ENCODE results near the gene HEXA. TPM values are rescaled to one million over a fixed set of nuclear protein-coding genes. Genes with fewer than 3 reads are reported as not detected.

Gene HEXA
- total and polyA plus RNA-seq, 9 of the 15 experiments (the other 6 are each of a cell fraction or from before 2014, with no cell fraction given) = 22.2 to 136 (median 68.9) TPM

DNA sequence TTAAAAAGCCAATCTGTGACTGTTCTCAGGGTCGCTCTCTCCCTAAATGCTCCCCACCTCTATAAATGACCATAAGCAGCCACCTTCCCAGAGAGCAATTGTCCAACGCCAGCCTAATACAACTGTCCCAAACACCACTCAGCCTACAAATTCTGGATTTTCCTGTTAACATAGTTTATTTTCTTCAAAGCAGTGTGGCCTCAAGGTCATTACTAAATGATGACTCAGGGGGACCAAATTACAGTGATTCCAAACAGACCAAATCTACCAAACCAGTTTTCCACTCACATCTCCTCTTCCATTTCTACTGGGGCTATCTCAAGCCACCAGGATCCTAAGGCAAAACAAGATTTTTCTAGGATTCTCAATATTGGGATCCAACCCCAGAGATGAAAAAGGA is 22.5 kb downstream of the HEXA start:
- ChIA-PET POLR2A (no interaction called here), CTCF (ENCODE audit: low intra/inter-chr PET ratio) (no interaction called here)
- H3K4me1 ChIP-seq (replicated peaks in 1 of 2; ENCODE audit: control insufficient read depth in 2 of 2, insufficient read depth in 2 of 2, low read length in 2 of 2) = no peaks in the 10 kb centered on the region
- no peaks in the 10 kb centered on the region for H3K9me1 ChIP-seq (ENCODE audit: control insufficient read depth, insufficient read depth, low read length)
- H3K27ac ChIP-seq (ENCODE audit: extremely low read depth, low read depth, low read length) = no peak overlapping the region
- 94% methylated on average over 2 of the region's 2 CpGs for WGBS (ENCODE audit: insufficient coverage, low coverage, missing lambda C conversion rate)
- H3K79me2 ChIP-seq (ENCODE audit: control insufficient read depth, insufficient read depth, low read length) = no peaks in the 10 kb centered on the region
- no peaks in the 10 kb centered on the region for H3K27me3 ChIP-seq (ENCODE audit: control insufficient read depth in 2 of 2, insufficient read depth in 2 of 2, low read length in 2 of 2)
- H3K4me2 ChIP-seq (ENCODE audit: insufficient read depth, low read length) = no peak overlapping the region
- H2AFZ ChIP-seq (ENCODE audit: low read depth, low read length) = no peak overlapping the region
- FAIRE-seq = no peak
- H3K9ac ChIP-seq (ENCODE audit: insufficient read depth in 1 of 2, low read depth in 2 of 2, low read length in 2 of 2) = no peak overlapping the region
- H4K20me1 ChIP-seq (replicated peaks; ENCODE audit: control insufficient read depth, insufficient read depth, low read length) = no peaks in the 10 kb centered on the region
- H3K36me3 ChIP-seq (ENCODE audit: control insufficient read depth, insufficient read depth, low read length) = peaks cover 80% of the 10 kb centered on the region
- no peak for ATAC-seq
- H3K4me3 ChIP-seq = no peak overlapping the region
- in situ Hi-C loops (cut with MboI) (no loop called here), intact Hi-C loops (cut with micrococcal nuclease) (no loop called here)
- DNase-seq (ENCODE audit: extremely low read depth in 1 of 4, low spot score in 3 of 4) = no peak
- BruUV-seq (replicated peaks) = no TSS peak
- H3K9me3 ChIP-seq (replicated peaks; ENCODE audit: control insufficient read depth, insufficient read depth, low read depth, low read length) = no peaks in the 10 kb centered on the region
- TF ChIP-seq, protein P1, sequence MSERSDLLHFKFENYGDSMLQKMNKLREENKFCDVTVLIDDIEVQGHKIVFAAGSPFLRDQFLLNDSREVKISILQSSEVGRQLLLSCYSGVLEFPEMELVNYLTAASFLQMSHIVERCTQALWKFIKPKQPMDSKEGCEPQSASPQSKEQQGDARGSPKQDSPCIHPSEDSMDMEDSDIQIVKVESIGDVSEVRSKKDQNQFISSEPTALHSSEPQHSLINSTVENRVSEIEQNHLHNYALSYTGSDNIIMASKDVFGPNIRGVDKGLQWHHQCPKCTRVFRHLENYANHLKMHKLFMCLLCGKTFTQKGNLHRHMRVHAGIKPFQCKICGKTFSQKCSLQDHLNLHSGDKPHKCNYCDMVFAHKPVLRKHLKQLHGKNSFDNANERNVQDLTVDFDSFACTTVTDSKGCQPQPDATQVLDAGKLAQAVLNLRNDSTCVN (CRISPR knock-in tag; IDR thresholded peaks at IDR 0.05) = no peak
- no peak for TF ChIP-seq E2F3 (CRISPR knock-in tag; IDR thresholded peaks at IDR 0.05)
- TF ChIP-seq, protein P2, sequence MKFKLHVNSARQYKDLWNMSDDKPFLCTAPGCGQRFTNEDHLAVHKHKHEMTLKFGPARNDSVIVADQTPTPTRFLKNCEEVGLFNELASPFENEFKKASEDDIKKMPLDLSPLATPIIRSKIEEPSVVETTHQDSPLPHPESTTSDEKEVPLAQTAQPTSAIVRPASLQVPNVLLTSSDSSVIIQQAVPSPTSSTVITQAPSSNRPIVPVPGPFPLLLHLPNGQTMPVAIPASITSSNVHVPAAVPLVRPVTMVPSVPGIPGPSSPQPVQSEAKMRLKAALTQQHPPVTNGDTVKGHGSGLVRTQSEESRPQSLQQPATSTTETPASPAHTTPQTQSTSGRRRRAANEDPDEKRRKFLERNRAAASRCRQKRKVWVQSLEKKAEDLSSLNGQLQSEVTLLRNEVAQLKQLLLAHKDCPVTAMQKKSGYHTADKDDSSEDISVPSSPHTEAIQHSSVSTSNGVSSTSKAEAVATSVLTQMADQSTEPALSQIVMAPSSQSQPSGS (CRISPR knock-in tag; IDR thresholded peaks at IDR 0.05) = no peak
- no peak for TF ChIP-seq MCM5 (IDR thresholded peaks at IDR 0.05; ENCODE audit: low read depth)
- no peak for TF ChIP-seq ZNF584 (CRISPR knock-in tag; IDR thresholded peaks at IDR 0.05; ENCODE audit: low read depth)
- TF ChIP-seq, protein P3, sequence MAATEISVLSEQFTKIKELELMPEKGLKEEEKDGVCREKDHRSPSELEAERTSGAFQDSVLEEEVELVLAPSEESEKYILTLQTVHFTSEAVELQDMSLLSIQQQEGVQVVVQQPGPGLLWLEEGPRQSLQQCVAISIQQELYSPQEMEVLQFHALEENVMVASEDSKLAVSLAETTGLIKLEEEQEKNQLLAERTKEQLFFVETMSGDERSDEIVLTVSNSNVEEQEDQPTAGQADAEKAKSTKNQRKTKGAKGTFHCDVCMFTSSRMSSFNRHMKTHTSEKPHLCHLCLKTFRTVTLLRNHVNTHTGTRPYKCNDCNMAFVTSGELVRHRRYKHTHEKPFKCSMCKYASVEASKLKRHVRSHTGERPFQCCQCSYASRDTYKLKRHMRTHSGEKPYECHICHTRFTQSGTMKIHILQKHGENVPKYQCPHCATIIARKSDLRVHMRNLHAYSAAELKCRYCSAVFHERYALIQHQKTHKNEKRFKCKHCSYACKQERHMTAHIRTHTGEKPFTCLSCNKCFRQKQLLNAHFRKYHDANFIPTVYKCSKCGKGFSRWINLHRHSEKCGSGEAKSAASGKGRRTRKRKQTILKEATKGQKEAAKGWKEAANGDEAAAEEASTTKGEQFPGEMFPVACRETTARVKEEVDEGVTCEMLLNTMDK (IDR thresholded peaks at IDR 0.05; ENCODE audit: borderline replicate concordance, insufficient read depth, low read depth, low read length, poor library complexity, severe bottlenecking) = no peak
- TF ChIP-seq HNRNPK (IDR thresholded peaks at IDR 0.05; ENCODE audit: low read depth, low read length, poor library complexity, severe bottlenecking) = no peak
- no peak for TF ChIP-seq ARID1B (IDR thresholded peaks at IDR 0.05)
- TF ChIP-seq TCF7 (IDR thresholded peaks at IDR 0.05; ENCODE audit: borderline replicate concordance) = no peak
- no peak for TF ChIP-seq POLR3A (IDR thresholded peaks at IDR 0.05; ENCODE audit: borderline replicate concordance, extremely low read depth, insufficient read depth, insufficient read length)
- TF ChIP-seq, protein P4, sequence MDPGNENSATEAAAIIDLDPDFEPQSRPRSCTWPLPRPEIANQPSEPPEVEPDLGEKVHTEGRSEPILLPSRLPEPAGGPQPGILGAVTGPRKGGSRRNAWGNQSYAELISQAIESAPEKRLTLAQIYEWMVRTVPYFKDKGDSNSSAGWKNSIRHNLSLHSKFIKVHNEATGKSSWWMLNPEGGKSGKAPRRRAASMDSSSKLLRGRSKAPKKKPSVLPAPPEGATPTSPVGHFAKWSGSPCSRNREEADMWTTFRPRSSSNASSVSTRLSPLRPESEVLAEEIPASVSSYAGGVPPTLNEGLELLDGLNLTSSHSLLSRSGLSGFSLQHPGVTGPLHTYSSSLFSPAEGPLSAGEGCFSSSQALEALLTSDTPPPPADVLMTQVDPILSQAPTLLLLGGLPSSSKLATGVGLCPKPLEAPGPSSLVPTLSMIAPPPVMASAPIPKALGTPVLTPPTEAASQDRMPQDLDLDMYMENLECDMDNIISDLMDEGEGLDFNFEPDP (CRISPR knock-in tag; IDR thresholded peaks at IDR 0.05) = no peak
- TF ChIP-seq ETV6 (IDR thresholded peaks at IDR 0.05; ENCODE audit: borderline replicate concordance in 1 of 2, low read depth in 2 of 2, low read length in 1 of 2) = no peak
- TF ChIP-seq ETV6 (CRISPR knock-in tag; IDR thresholded peaks at IDR 0.05; ENCODE audit: borderline replicate concordance) = no peak
- TF ChIP-seq, protein P5, sequence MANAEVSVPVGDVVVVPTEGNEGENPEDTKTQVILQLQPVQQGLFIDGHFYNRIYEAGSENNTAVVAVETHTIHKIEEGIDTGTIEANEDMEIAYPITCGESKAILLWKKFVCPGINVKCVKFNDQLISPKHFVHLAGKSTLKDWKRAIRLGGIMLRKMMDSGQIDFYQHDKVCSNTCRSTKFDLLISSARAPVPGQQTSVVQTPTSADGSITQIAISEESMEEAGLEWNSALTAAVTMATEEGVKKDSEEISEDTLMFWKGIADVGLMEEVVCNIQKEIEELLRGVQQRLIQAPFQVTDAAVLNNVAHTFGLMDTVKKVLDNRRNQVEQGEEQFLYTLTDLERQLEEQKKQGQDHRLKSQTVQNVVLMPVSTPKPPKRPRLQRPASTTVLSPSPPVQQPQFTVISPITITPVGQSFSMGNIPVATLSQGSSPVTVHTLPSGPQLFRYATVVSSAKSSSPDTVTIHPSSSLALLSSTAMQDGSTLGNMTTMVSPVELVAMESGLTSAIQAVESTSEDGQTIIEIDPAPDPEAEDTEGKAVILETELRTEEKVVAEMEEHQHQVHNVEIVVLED (CRISPR knock-in tag; IDR thresholded peaks at IDR 0.05) = no peak
- TF ChIP-seq ETV1 (tag; conservative IDR thresholded peaks at IDR 0.05; ENCODE audit: low read depth) = no peak
